RWPE1 (cell line): ENCODE results near the gene FASTKD2.

Experiments
- CTCF ChIA-PET: fragments of 350-600 bp; sonication (Branson Sonifier 250); formaldehyde crosslinking; extraction: SDS; loops from one replicate; lab custom pipeline; 2021; lab: Yijun Ruan, JAX
- POLR2A ChIA-PET: fragments of 400-600 bp; formaldehyde crosslinking; extraction: SDS; loops from one replicate; lab custom pipeline; 2020; ENCODE audit warnings: antibody characterized with exemption; ENCODE audit not compliant: low non-redundant PET; lab: Yijun Ruan, JAX
- DNase-seq: peaks from one replicate; pipeline ENCODE4 v3.0.0; 2012; ENCODE audit warnings: low spot score
- H3K27ac ChIP-seq: fragments of 450-650 bp; 2 replicates; pipeline ENCODE4 v1.5.1; 2017
- CTCF ChIP-seq: fragments of 450-650 bp; conservative IDR thresholded peaks from 2 replicates; pipeline ENCODE4 v1.5.1; 2017; ENCODE audit warnings: low read depth, mild to moderate bottlenecking

Gene FASTKD2

DNA sequence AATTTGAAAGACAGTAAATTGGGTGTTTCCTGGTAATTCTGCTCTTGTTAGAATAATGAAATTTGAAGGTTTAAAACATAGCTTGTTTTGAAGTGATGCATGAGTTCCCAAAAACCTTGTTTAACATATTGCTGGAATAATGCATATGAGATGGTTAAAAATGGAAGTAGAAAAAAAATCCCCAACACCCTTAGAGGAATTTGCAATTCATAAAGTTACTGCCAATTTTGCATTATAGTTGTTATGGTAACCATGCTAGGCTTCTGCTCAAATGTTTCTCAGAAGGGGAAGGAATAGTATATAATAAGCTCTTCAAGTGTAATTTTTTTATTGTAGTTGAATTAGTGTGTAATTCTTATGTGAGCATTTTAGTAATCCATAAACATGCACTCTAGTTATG lies 49.1 kb downstream of the FASTKD2 start:
- DNase-seq, result no peak
- CTCF ChIA-PET, result interaction anchor here (0.7 to 1.3 kb wide), 2 partner anchors 32 to 658 kb away, joined by 3 to 5 read pairs; no protein-coding TSS in a partner anchor
- no peak for TF ChIP-seq CTCF
- POLR2A ChIA-PET, result no interaction called here
- no peak overlapping the region for H3K27ac ChIP-seq

DNA sequence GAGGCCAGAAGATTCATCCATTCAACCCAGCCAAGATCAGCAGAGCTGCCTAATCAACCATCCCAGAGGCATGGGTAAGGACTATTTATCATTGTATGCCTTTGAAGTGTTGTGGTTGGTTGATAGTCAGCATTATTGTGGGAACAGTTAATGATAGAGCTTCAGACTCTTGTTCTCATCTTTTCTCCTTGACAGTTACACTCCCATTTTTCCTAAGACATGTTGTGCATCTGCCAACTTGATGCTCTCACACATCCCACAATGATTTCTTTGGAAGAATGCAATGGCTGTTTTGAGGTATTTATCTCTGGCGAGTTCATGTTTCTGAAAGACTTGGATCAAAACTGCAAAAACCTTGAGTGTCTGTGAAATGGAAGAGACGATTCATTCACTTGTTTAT lies 55.4 kb downstream of the FASTKD2 start:
- no peak for DNase-seq
- no peak for TF ChIP-seq CTCF
- H3K27ac ChIP-seq, result no peak overlapping the region
- ChIA-PET CTCF (no interaction called here), POLR2A (no interaction called here)

DNA sequence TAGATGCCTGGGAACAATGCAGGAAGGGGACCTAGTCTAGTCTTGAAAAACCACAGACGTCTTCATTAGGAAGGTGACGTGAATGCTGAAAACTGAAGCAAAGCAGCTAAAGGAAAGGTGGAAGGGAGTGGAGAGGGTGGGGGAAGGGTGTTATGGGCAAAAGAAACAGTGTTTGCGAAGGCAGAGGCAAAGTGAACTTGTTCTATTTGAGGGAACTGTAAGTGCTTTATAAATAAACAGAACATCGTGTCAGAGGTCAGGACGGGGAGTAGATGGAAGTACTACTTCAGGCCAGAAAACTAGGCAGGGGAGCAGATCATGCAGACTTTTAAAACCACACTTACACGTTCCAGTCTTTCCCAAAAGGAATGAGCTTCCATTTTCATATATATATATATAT lies 57.8 kb downstream of the FASTKD2 start:
- no peak for DNase-seq
- TF ChIP-seq CTCF, result no peak
- H3K27ac ChIP-seq, result no peak overlapping the region
- ChIA-PET CTCF (no interaction called here), POLR2A (no interaction called here)

DNA sequence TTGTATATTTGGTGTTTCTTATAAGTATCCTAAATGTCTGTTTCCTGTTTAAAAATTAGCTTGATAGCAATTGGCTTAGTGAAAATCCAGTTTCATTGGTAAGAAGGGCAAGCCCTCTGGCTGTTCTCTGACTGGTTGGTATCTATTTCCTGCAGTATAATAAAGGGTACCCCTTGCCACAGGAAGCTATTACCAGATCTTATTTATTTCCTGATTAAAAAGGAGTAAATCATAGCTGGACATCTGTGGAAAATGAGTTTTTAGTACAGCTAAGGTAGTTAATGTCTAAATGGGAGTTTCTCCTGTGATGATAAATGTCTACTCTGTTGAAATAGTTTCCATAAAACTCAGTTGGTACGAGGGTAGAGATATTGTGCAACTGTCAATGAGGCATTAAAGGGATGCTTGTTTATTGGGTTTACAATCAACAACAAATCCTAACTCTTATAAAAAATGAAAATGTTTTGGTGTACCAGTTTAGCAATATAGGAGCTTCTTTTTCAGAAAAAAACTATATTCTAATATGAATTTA lies 58.7 kb downstream of the FASTKD2 start:
- no peak for TF ChIP-seq CTCF
- POLR2A ChIA-PET, result no interaction called here
- no peak for DNase-seq
- H3K27ac ChIP-seq, result no peak overlapping the region
- CTCF ChIA-PET, result interaction anchor here (0.6 kb wide), 1 partner anchor 53 kb away, joined by 3 read pairs; no protein-coding TSS in a partner anchor

DNA sequence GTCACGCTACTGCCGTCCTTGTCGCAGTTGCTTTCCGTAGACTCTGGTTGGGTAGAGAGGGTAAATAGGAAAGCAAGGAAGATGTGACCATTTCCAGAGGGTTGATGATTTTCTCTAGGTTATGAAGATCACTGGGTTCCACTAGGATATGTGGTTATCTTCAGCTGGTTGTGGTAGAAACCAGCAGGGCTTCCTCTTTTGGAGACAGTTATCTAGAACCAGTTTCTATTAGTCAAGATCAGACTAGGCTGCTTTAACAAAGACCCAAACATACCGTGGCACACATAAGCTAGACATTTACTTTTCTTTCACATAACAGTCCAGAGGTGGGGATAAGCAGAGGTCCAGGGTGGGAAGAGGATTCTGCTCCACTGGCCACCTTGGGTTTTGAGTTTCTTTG lies 59.6 kb downstream of the FASTKD2 start:
- ChIA-PET POLR2A (interaction anchor here (0.5 kb wide), 1 partner anchor 617 kb away, joined by 4 read pairs; no protein-coding TSS in a partner anchor), CTCF (no interaction called here)
- no peak for TF ChIP-seq CTCF
- no peak overlapping the region for H3K27ac ChIP-seq
- DNase-seq, result no peak

GRCh38 chr2:206831442-206831995 lies 66.1 kb downstream of the FASTKD2 start:
- H3K27ac ChIP-seq, result no peak overlapping the region
- POLR2A ChIA-PET, result no interaction called here
- CTCF ChIA-PET, result no interaction called here
- DNase-seq, result no peak
- no peak for TF ChIP-seq CTCF
